Neural cell (in vitro differentiated cells): ENCODE measurements around the gene MYH2. TPM values are rescaled to one million over a fixed set of nuclear protein-coding genes. Genes with fewer than 3 reads are reported as not detected.

Experiments
- H2AFZ ChIP-seq: fragments of 200-600, 300-800 bp; sonication (generic), shearing (Covaris generic); 2 replicates; pipeline ENCODE4 v1.6.0; 2014; ENCODE audit warnings: low read depth, mild to moderate bottlenecking, antibody characterized with exemption, low read length, moderate library complexity
- H3F3A ChIP-seq: fragments of 200-600 bp; shearing (Covaris generic); 2 replicates; pipeline ENCODE4 v1.6.1; 2016; ENCODE audit warnings: mild to moderate bottlenecking, moderate library complexity, mixed read lengths, antibody characterized with exemption, low read length; ENCODE audit not compliant: insufficient read depth, poor library complexity, severe bottlenecking
- H3K27ac ChIP-seq: fragments of 200-600, 300-800 bp; sonication (generic), shearing (Covaris generic); 2 replicates; pipeline ENCODE4 v1.5.1; 2014; ENCODE audit warnings: mild to moderate bottlenecking, low read length, moderate library complexity
- H3K27me3 ChIP-seq: fragments of 300-800, 200-600 bp; sonication (generic), shearing (Covaris generic); 2 replicates; pipeline ENCODE4 v1.6.0; 2014; ENCODE audit warnings: mild to moderate bottlenecking, low read depth, low read length, moderate library complexity; ENCODE audit not compliant: insufficient read depth
- H3K36me3 ChIP-seq: fragments of 300-800, 200-600 bp; sonication (generic), shearing (Covaris generic); 2 replicates; pipeline ENCODE4 v1.5.1; 2014; ENCODE audit warnings: mild to moderate bottlenecking, antibody characterized with exemption, low read length, moderate library complexity; ENCODE audit not compliant: insufficient read depth
- H3K4me2 ChIP-seq: fragments of 300-800, 200-600 bp; sonication (generic), shearing (Covaris generic); 2 replicates; pipeline ENCODE4 v1.6.0; 2014; ENCODE audit warnings: mild to moderate bottlenecking, low read length
- H3K4me3 ChIP-seq: fragments of 300-800, 200-600 bp; sonication (generic), shearing (Covaris generic); 2 replicates; pipeline ENCODE4 v1.5.1; 2014; ENCODE audit warnings: mild to moderate bottlenecking, low read length, moderate library complexity
- H3K79me2 ChIP-seq: fragments of 200-600 bp; shearing (Covaris generic); replicated peaks from 2 replicates; pipeline ENCODE4 v1.6.0; 2014; ENCODE audit warnings: mild to moderate bottlenecking, low read length, moderate library complexity; ENCODE audit not compliant: insufficient read depth
- H3K9ac ChIP-seq: fragments of 300-800, 200-600 bp; sonication (generic), shearing (Covaris generic); 2 replicates; pipeline ENCODE4 v1.6.1; 2016; ENCODE audit warnings: mild to moderate bottlenecking, low read length, mixed read lengths
- H3K9me2 ChIP-seq: fragments of 200-600 bp; shearing (Covaris generic); 2 replicates; pipeline ENCODE4 v1.6.1; 2016; ENCODE audit warnings: mild to moderate bottlenecking, low read length, mixed read lengths; ENCODE audit not compliant: insufficient read depth
- H3K9me3 ChIP-seq: fragments of 200-600, 300-800 bp; sonication (generic), shearing (Covaris generic); 2 replicates; pipeline ENCODE4 v1.6.1; 2016; ENCODE audit warnings: mild to moderate bottlenecking, mixed run types, low read length, moderate library complexity, mixed read lengths
- H4K20me1 ChIP-seq: fragments of 200-600 bp; shearing (Covaris generic); 2 replicates; pipeline ENCODE4 v1.6.1; 2016; ENCODE audit warnings: mild to moderate bottlenecking, mixed run types; ENCODE audit not compliant: insufficient read depth
- EP300 ChIP-seq: fragments of 450-650 bp; conservative IDR thresholded peaks from 2 replicates; pipeline ENCODE4 v1.6.1; 2014; ENCODE audit warnings: antibody characterized with exemption, mild to moderate bottlenecking, moderate library complexity; ENCODE audit not compliant: poor library complexity, severe bottlenecking
- EZH2 ChIP-seq: fragments of 200-600, 300-800 bp; shearing (Covaris generic), sonication (generic); IDR thresholded peaks from 2 replicates; pipeline ENCODE4 v1.6.1; 2014; ENCODE audit warnings: antibody characterized with exemption, low read length, borderline replicate concordance, mild to moderate bottlenecking; ENCODE audit not compliant: insufficient read depth, poor library complexity, severe bottlenecking
- MXI1 ChIP-seq: fragments of 450-650 bp; conservative IDR thresholded peaks from 2 replicates; pipeline ENCODE4 v1.6.1; 2014; ENCODE audit warnings: antibody characterized with exemption, mild to moderate bottlenecking; ENCODE audit not compliant: poor library complexity, severe bottlenecking
- POLR2AphosphoS5 ChIP-seq: IDR thresholded peaks from 2 replicates; pipeline ENCODE4 v1.6.1; 2012
- RAD21 ChIP-seq: fragments of 450-650 bp; conservative IDR thresholded peaks from 2 replicates; pipeline ENCODE4 v1.6.1; 2014; ENCODE audit warnings: antibody characterized with exemption, mild to moderate bottlenecking, moderate library complexity
- SMC3 ChIP-seq: fragments of 450-650 bp; conservative IDR thresholded peaks from 2 replicates; pipeline ENCODE4 v1.6.1; 2014; ENCODE audit warnings: antibody characterized with exemption, mild to moderate bottlenecking, moderate library complexity; ENCODE audit not compliant: poor library complexity
- TAF1 ChIP-seq: IDR thresholded peaks from 2 replicates; pipeline ENCODE4 v1.6.1; 2012; ENCODE audit warnings: low read depth
- polyA plus RNA-seq: library from polyadenylated mRNA; depleted of rRNA; stranded (reverse); fragments of >200 nt; gene quantifications from 2 replicates; pipeline ENCODE4 v1.2.3, GENCODE V29; 2014
- TF ChIP-seq, protein P1 (sequence below): IDR thresholded peaks from 2 replicates; pipeline ENCODE4 v1.6.1; 2012; ENCODE audit warnings: borderline replicate concordance
- TF ChIP-seq, protein P2 (sequence below): fragments of 450-650 bp; IDR thresholded peaks from 2 replicates; pipeline ENCODE4 v1.5.1; 2014; ENCODE audit warnings: antibody characterized with exemption, mild to moderate bottlenecking, moderate library complexity; ENCODE audit not compliant: poor library complexity, severe bottlenecking

The MYH2 gene
- polyA plus RNA-seq, 1 donor from 2014 or later: 0.04 TPM

DNA sequence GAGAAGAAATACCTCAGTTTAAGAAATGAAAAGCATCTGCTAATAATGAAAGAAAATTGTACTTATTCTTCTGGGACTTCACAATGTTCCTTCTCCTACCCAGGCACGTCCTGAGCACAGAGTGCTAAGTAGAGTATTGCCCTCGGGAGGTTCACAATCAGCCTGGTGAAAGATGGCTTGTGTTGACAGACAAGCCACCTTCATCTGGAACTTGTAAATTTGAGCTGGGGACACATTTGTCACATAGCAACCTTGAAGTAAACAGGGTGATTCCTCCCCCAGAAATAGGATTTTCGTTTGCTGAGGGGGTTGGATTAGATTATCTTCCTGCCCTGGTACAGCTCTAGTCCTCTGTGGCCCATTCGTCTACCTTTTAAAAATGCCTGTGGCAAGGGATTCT, 34.4 kb upstream of the MYH2 start:
- Histone ChIP-seq H3K9ac (no peak overlapping the region), H3K27me3 (no peaks in the 10 kb centered on the region), H3K36me3 (no peaks in the 10 kb centered on the region), H4K20me1 (no peaks in the 10 kb centered on the region), H3K9me3 (no peaks in the 10 kb centered on the region), H3K9me2 (no peaks in the 10 kb centered on the region), H3K4me2 (no peak overlapping the region), H3F3A (no peaks in the 10 kb centered on the region), H3K79me2 (no peaks in the 10 kb centered on the region), H3K27ac (no peak overlapping the region), H2AFZ (no peak overlapping the region), H3K4me3 (no peak overlapping the region)
- no peak for TF ChIP-seq TAF1
- TF ChIP-seq EZH2: no peak
- TF ChIP-seq POLR2AphosphoS5: no peak
- TF ChIP-seq, protein P1, sequence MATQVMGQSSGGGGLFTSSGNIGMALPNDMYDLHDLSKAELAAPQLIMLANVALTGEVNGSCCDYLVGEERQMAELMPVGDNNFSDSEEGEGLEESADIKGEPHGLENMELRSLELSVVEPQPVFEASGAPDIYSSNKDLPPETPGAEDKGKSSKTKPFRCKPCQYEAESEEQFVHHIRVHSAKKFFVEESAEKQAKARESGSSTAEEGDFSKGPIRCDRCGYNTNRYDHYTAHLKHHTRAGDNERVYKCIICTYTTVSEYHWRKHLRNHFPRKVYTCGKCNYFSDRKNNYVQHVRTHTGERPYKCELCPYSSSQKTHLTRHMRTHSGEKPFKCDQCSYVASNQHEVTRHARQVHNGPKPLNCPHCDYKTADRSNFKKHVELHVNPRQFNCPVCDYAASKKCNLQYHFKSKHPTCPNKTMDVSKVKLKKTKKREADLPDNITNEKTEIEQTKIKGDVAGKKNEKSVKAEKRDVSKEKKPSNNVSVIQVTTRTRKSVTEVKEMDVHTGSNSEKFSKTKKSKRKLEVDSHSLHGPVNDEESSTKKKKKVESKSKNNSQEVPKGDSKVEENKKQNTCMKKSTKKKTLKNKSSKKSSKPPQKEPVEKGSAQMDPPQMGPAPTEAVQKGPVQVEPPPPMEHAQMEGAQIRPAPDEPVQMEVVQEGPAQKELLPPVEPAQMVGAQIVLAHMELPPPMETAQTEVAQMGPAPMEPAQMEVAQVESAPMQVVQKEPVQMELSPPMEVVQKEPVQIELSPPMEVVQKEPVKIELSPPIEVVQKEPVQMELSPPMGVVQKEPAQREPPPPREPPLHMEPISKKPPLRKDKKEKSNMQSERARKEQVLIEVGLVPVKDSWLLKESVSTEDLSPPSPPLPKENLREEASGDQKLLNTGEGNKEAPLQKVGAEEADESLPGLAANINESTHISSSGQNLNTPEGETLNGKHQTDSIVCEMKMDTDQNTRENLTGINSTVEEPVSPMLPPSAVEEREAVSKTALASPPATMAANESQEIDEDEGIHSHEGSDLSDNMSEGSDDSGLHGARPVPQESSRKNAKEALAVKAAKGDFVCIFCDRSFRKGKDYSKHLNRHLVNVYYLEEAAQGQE: no peak
- TF ChIP-seq, protein P2, sequence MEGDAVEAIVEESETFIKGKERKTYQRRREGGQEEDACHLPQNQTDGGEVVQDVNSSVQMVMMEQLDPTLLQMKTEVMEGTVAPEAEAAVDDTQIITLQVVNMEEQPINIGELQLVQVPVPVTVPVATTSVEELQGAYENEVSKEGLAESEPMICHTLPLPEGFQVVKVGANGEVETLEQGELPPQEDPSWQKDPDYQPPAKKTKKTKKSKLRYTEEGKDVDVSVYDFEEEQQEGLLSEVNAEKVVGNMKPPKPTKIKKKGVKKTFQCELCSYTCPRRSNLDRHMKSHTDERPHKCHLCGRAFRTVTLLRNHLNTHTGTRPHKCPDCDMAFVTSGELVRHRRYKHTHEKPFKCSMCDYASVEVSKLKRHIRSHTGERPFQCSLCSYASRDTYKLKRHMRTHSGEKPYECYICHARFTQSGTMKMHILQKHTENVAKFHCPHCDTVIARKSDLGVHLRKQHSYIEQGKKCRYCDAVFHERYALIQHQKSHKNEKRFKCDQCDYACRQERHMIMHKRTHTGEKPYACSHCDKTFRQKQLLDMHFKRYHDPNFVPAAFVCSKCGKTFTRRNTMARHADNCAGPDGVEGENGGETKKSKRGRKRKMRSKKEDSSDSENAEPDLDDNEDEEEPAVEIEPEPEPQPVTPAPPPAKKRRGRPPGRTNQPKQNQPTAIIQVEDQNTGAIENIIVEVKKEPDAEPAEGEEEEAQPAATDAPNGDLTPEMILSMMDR: no peak
- TF ChIP-seq SMC3: no peak
- no peak for TF ChIP-seq EP300

DNA sequence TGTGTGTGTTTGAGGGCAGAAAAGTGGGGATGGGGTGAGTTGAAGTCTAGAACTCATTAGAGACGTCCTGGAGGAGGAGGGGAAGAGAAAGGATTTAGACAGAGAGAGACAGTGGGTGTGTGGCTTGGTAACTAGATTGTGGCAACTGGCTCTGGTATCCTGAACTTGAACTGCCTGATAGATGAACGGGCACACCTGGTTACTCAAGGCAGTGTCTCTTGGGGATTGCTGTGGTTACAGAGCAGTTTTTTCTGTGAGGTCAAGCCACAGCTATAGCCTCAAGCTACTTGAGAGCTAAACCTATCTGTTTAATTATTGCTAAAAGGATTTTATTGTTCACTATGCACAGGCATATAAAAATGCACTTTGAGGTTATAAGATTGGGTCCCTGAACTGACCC, 29.8 kb upstream of the MYH2 start:
- Histone ChIP-seq H3F3A (no peaks in the 10 kb centered on the region), H2AFZ (no peak overlapping the region), H3K79me2 (no peaks in the 10 kb centered on the region), H3K9ac (no peak overlapping the region), H3K27me3 (no peaks in the 10 kb centered on the region), H4K20me1 (no peaks in the 10 kb centered on the region), H3K36me3 (no peaks in the 10 kb centered on the region), H3K27ac (no peak overlapping the region), H3K9me3 (no peaks in the 10 kb centered on the region), H3K9me2 (no peaks in the 10 kb centered on the region), H3K4me3 (no peak overlapping the region), H3K4me2 (no peak overlapping the region)
- no peak for TF ChIP-seq MXI1
- no peak for TF ChIP-seq POLR2AphosphoS5
- no peak for TF ChIP-seq EP300
- TF ChIP-seq RAD21: no peak
- TF ChIP-seq TAF1: no peak
- no peak for TF ChIP-seq EZH2
- no peak for TF ChIP-seq SMC3
- TF ChIP-seq, protein P2: no peak
- TF ChIP-seq, protein P1: no peak
